Chondrocyte (in vitro differentiated cells): ENCODE data around the gene XPR1. TPM values are rescaled to one million over a fixed set of nuclear protein-coding genes. Genes with fewer than 3 reads are reported as not detected.

ENCODE experiments used
- DNase-seq: peaks from one replicate; pipeline ENCODE4 v3.0.0; 2021; ENCODE audit warnings: mixed read lengths, low spot score
- H3K27ac Mint-ChIP-seq: one replicate; pipeline ENCODE4 v1.8.0; 2021; ENCODE audit warnings: mild to moderate bottlenecking, moderate library complexity, mixed read lengths; ENCODE audit not compliant: unreplicated experiment
- H3K27me3 Mint-ChIP-seq: 2 replicates; pipeline ENCODE4 v1.8.0; 2021; ENCODE audit warnings: low read depth, mixed read lengths
- H3K36me3 Mint-ChIP-seq: 2 replicates; pipeline ENCODE4 v1.8.0; 2021; ENCODE audit warnings: low read depth, mixed read lengths
- H3K4me1 Mint-ChIP-seq: 2 replicates; pipeline ENCODE4 v1.8.0; 2021; ENCODE audit warnings: low read depth, mild to moderate bottlenecking, mixed read lengths
- H3K4me3 Mint-ChIP-seq: one replicate; pipeline ENCODE4 v1.8.0; 2021; ENCODE audit warnings: mild to moderate bottlenecking, moderate library complexity, mixed read lengths; ENCODE audit not compliant: unreplicated experiment
- H3K9me3 Mint-ChIP-seq: 2 replicates; pipeline ENCODE4 v1.8.0; 2021; ENCODE audit warnings: low read depth, mixed read lengths
- total RNA-seq: library from RNA; stranded (reverse); gene quantifications from 3 replicates; pipeline ENCODE4 v1.2.1, GENCODE V29; 2021
- TF ChIP-seq, protein P1 (sequence below): fragments of 200-600 bp; sonication (generic); IDR thresholded peaks from 2 replicates; pipeline ENCODE4 v1.5.0; 2021; ENCODE audit warnings: antibody characterized with exemption, mild to moderate bottlenecking, moderate library complexity

The XPR1 gene
- total RNA-seq, 1 donor from 2014 or later, result 24.9 TPM

DNA sequence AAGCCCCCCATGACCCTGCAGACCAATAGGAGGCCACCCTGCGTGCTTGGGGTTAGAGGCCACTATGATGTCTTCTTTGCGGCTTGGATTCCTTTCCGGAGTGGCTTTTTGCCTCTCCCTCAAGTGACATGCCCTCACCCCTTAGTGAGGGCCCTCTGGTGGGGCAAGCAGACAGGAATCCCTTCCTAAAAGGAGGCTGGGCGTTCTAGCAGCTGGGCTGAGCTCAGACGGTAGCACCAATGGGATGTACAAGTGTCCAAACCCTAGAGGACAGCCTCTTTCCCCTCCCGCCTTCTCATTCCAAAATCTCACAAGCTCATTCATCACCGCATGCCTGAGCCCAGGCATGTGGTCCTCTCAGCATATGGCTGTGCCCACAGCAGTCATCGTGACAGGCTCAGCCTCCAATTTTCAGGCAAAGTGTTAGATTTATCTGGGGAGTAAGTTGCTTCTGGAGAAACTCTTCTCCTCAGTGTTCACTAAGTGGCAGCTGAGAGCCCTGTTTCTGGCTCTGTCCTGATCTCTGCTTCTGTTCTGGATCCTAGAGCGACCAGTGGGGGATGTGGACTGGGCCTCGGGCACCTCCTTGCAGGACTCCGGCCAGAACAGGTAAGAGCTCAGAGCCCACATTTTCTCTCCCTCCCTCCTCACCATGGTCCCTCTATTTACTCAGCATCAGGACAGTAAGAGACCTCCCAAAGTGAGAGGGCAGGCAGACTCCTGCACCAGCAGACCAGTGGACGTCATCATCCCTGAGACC is 285.7 kb downstream of the XPR1 start:
- TF ChIP-seq, protein P1, sequence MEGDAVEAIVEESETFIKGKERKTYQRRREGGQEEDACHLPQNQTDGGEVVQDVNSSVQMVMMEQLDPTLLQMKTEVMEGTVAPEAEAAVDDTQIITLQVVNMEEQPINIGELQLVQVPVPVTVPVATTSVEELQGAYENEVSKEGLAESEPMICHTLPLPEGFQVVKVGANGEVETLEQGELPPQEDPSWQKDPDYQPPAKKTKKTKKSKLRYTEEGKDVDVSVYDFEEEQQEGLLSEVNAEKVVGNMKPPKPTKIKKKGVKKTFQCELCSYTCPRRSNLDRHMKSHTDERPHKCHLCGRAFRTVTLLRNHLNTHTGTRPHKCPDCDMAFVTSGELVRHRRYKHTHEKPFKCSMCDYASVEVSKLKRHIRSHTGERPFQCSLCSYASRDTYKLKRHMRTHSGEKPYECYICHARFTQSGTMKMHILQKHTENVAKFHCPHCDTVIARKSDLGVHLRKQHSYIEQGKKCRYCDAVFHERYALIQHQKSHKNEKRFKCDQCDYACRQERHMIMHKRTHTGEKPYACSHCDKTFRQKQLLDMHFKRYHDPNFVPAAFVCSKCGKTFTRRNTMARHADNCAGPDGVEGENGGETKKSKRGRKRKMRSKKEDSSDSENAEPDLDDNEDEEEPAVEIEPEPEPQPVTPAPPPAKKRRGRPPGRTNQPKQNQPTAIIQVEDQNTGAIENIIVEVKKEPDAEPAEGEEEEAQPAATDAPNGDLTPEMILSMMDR, result peak; percentile 54
- peaks cover 3% of the 10 kb centered on the region for H3K36me3 Mint-ChIP-seq
- no peaks in the 10 kb centered on the region for H3K27me3 Mint-ChIP-seq
- H3K4me3 Mint-ChIP-seq, result no peak overlapping the region
- peaks cover 15% of the 10 kb centered on the region for H3K4me1 Mint-ChIP-seq
- no peaks in the 10 kb centered on the region for H3K9me3 Mint-ChIP-seq
- no peak overlapping the region for H3K27ac Mint-ChIP-seq
- no peak for DNase-seq

DNA sequence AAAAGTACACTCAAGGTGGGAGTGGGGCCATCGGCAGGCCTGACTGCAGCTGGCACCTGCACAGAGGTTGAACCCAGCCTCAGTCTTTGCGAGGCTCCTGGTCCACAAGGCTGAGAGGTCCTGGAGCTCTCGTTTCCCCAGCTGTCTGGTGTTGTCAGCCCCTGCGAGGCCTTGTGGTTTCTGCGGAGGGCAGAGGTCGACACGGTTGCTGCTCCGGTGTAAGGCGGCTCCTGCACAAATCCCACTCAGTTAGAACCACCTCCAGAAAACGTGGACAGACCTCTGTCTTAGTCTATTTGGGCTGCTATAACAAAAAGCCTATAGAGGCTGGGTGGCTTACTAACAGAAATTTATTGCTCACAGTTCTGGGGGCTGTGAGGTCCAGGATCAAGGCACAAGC is 286.7 kb downstream of the XPR1 start:
- Mint-ChIP-seq H3K36me3 (peaks cover 3% of the 10 kb centered on the region), H3K4me3 (no peak overlapping the region), H3K9me3 (no peaks in the 10 kb centered on the region), H3K27ac (no peak overlapping the region), H3K27me3 (no peaks in the 10 kb centered on the region), H3K4me1 (peaks cover 23% of the 10 kb centered on the region)
- no peak for DNase-seq
- TF ChIP-seq, protein P1, result no peak

DNA sequence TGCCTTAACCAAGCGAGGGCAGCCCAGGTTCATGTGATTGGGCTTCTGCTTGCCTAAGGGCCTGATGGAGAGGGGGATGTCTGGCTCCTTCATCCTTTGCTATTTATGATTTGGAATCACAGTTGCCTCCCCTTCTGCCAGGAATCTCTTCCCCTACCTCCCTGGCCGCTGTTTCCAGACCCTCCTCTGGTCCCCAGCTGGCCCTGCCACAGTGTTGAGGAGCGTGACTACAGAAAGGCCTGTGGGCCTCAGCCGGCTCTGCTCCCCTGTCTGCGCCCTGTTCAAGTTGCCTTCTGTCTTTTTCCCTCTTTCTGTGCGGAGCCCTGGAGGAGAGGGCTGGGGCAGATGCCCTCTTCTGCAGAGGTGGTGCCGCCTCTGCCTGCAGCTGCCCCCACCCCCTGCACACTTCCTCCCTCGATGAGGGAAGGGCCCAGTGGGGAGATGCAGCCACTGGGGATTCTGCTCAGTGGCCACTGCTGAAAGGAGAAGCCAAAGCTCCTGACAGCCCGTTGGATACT is 287.4 kb downstream of the XPR1 start:
- DNase-seq, result no peak
- H3K27me3 Mint-ChIP-seq, result no peaks in the 10 kb centered on the region
- peaks cover 20% of the 10 kb centered on the region for H3K4me1 Mint-ChIP-seq
- no peaks in the 10 kb centered on the region for H3K9me3 Mint-ChIP-seq
- no peak overlapping the region for H3K27ac Mint-ChIP-seq
- TF ChIP-seq, protein P1, result no peak
- H3K4me3 Mint-ChIP-seq, result no peak overlapping the region
- H3K36me3 Mint-ChIP-seq, result peaks cover 3% of the 10 kb centered on the region

DNA sequence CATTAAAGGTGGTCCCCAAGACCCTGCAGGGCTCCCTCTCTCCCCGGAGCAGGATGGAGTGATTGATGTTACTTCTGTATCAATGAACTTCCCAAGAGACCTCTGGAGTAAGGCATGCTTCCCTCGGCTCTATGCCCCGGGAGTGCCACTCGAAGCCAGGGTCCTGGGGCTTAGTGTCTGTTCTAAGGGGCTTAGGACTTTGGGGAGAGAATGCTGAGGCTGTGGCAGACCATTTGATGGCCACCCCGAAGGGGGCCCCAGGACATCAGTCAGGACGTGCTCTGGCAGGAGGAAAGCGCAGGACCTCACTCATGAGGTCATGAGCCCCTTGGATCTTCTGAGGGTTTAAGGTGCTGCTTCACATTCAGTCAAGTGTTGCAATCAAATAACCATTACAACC is 288.4 kb downstream of the XPR1 start:
- Mint-ChIP-seq H3K27ac (no peak overlapping the region), H3K27me3 (no peaks in the 10 kb centered on the region)

DNA sequence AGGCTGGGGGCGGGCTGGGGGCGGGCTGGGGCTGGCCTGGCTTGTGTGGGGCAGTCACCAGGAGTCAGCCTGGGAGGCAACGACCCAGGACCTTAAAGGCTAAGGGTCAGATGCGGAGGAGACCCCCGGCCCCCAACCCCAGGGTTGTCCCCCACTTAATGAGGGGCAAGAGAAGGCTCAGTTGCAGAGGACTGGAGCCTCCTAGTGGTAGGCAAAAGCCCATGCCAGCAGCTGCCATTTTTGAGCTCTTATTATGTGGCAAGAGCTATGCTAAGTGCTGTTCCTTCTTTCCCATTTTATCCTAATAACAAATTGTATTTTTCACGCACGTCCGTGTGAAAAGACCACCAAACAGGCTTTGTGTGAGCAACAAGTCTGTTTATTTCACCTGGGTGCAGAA is 288.9 kb downstream of the XPR1 start:
- H3K9me3 Mint-ChIP-seq, result no peaks in the 10 kb centered on the region
- no peak for DNase-seq
- H3K4me1 Mint-ChIP-seq, result peaks cover 28% of the 10 kb centered on the region
- peaks cover 3% of the 10 kb centered on the region for H3K36me3 Mint-ChIP-seq
- TF ChIP-seq, protein P1, result peak; percentile 54
- H3K4me3 Mint-ChIP-seq, result no peak overlapping the region
- H3K27ac Mint-ChIP-seq, result no peak overlapping the region
- H3K27me3 Mint-ChIP-seq, result no peaks in the 10 kb centered on the region

More for the DNA sequence above, 288.4 kb downstream of the XPR1 start:
- Mint-ChIP-seq H3K4me1 (peaks cover 23% of the 10 kb centered on the region), H3K36me3 (peaks cover 3% of the 10 kb centered on the region), H3K4me3 (no peak overlapping the region), H3K9me3 (no peaks in the 10 kb centered on the region)
- peak; percentile 67 for DNase-seq
- TF ChIP-seq, protein P1, result no peak
